HCEC 1CT (cell line): Measurements from ENCODE around the gene PIK3CA.
"Not testable (repeated sequence)": the region's sequence is repeated elsewhere in the genome, so short reads cannot be mapped to it uniquely, and the experiment has no call there.

ENCODE experiments used
- DNase-seq: peaks from one replicate; pipeline ENCODE4 v3.0.0-alpha.2; 2017

The PIK3CA gene

GRCh38 chr3:179215550-179215949, 67.4 kb downstream of the PIK3CA start:
- not testable (repeated sequence) for DNase-seq

- not testable (repeated sequence) for DNase-seq
Observed at GRCh38 chr3:179218213-179218612, 70.1 kb downstream of the PIK3CA start.

GRCh38 chr3:179223548-179223947, 75.4 kb downstream of the PIK3CA start:
- DNase-seq = no peak

GRCh38 chr3:179224584-179224983, 76.4 kb downstream of the PIK3CA start:
- DNase-seq = no peak

GRCh38 chr3:179227349-179227748, 79.2 kb downstream of the PIK3CA start:
- peak; percentile 49 for DNase-seq

GRCh38 chr3:179229177-179229576, 81.0 kb downstream of the PIK3CA start:
- DNase-seq = no peak

GRCh38 chr3:179233043-179233442, 84.9 kb downstream of the PIK3CA start:
- no peak for DNase-seq

GRCh38 chr3:179234199-179234598, 86.0 kb downstream of the PIK3CA start:
- DNase-seq = no peak

- DNase-seq = no peak
Observed at GRCh38 chr3:179236669-179237301, 88.6 kb downstream of the PIK3CA start.

GRCh38 chr3:179240299-179240698, 92.1 kb downstream of the PIK3CA start:
- not testable (repeated sequence) for DNase-seq

GRCh38 chr3:179242859-179243258, 94.7 kb downstream of the PIK3CA start:
- not testable (repeated sequence) for DNase-seq

- DNase-seq = no peak
Observed at GRCh38 chr3:179244878-179245277, 96.7 kb downstream of the PIK3CA start.

GRCh38 chr3:179247289-179248015, 99.3 kb downstream of the PIK3CA start:
- no peak for DNase-seq

- no peak for DNase-seq
Observed at GRCh38 chr3:179250803-179251476, 102.8 kb downstream of the PIK3CA start, which contains the start of gene KCNMB3. Gene KCNMB3, minus strand, starts transcription at chr3:179251114. Its CDS starts 124 bp downstream, at chr3:179250990.

- no peak for DNase-seq
Observed at GRCh38 chr3:179256813-179257212, 108.7 kb downstream of the PIK3CA start.

GRCh38 chr3:179257742-179258141, 109.6 kb downstream of the PIK3CA start:
- DNase-seq = not testable (repeated sequence)

- DNase-seq = no peak
Observed at GRCh38 chr3:179258820-179259219, 110.7 kb downstream of the PIK3CA start.

- not testable (repeated sequence) for DNase-seq
Observed at GRCh38 chr3:179259959-179260756, 112.0 kb downstream of the PIK3CA start.

GRCh38 chr3:179260949-179261765, 113.0 kb downstream of the PIK3CA start:
- peak; percentile 65 for DNase-seq

GRCh38 chr3:179263134-179263533, 115.0 kb downstream of the PIK3CA start:
- no peak for DNase-seq

- no peak for DNase-seq
Observed at GRCh38 chr3:179264449-179264848, 116.3 kb downstream of the PIK3CA start.

- DNase-seq = no peak
Observed at GRCh38 chr3:179265092-179265491, 116.9 kb downstream of the PIK3CA start.
